H9 (cell line): ENCODE results near the gene EXOC6. TPM values are rescaled to one million over a fixed set of nuclear protein-coding genes. Genes with fewer than 3 reads are reported as not detected.

Experiments used
- DNase-seq: peaks from one replicate; pipeline ENCODE4 v3.0.0-alpha.2; 2017
- H2AFZ ChIP-seq: one replicate; pipeline ENCODE4 v1.6.1; 2013; ENCODE audit warnings: mild to moderate bottlenecking, low read length, control low read depth, moderate library complexity
- H2AK5ac ChIP-seq: 2 replicates; pipeline ENCODE4 v1.6.1; 2013; ENCODE audit warnings: low read length, control low read depth, mixed read lengths; ENCODE audit not compliant: insufficient read length
- H2BK120ac ChIP-seq: one replicate; pipeline ENCODE4 v1.6.1; 2013; ENCODE audit warnings: low read depth, mild to moderate bottlenecking, low read length, control low read depth, inconsistent platforms; ENCODE audit not compliant: poor library complexity, severe bottlenecking
- H2BK12ac ChIP-seq: 2 replicates; pipeline ENCODE4 v1.6.1; 2013; ENCODE audit warnings: low read length, control low read depth, mixed read lengths, low read depth; ENCODE audit not compliant: insufficient read length
- H2BK15ac ChIP-seq: 2 replicates; pipeline ENCODE4 v1.6.1; 2013; ENCODE audit warnings: low read depth, low read length, control low read depth
- H2BK20ac ChIP-seq: one replicate; pipeline ENCODE4 v1.6.1; 2013; ENCODE audit warnings: low read depth, mild to moderate bottlenecking, low read length, control low read depth, inconsistent platforms; ENCODE audit not compliant: poor library complexity, severe bottlenecking
- H2BK5ac ChIP-seq: 2 replicates; pipeline ENCODE4 v1.6.1; 2013; ENCODE audit warnings: low read length, control low read depth, mixed read lengths; ENCODE audit not compliant: insufficient read length
- H3K14ac ChIP-seq: 2 replicates; pipeline ENCODE4 v1.6.1; 2013; ENCODE audit warnings: low read length, control low read depth; ENCODE audit not compliant: insufficient read depth
- H3K18ac ChIP-seq: 2 replicates; pipeline ENCODE4 v1.6.1; 2013; ENCODE audit warnings: low read depth, mild to moderate bottlenecking, mixed read lengths, low read length, control low read depth; ENCODE audit not compliant: insufficient read length
- H3K23ac ChIP-seq: 2 replicates; pipeline ENCODE4 v1.6.1; 2013; ENCODE audit warnings: low read length, control low read depth, mixed read lengths, low read depth; ENCODE audit not compliant: insufficient read length
- H3K23me2 ChIP-seq: 2 replicates; pipeline ENCODE4 v1.6.1; 2013; ENCODE audit warnings: low read depth, mild to moderate bottlenecking, mixed read lengths, low read length, control low read depth; ENCODE audit not compliant: insufficient read length, poor library complexity, severe bottlenecking
- H3K27ac ChIP-seq: 2 replicates; pipeline ENCODE4 v1.5.1; 2013; ENCODE audit warnings: low read length, control low read depth, mixed read lengths, low read depth; ENCODE audit not compliant: insufficient read length
- H3K27me3 ChIP-seq: 2 replicates; pipeline ENCODE4 v1.6.1; 2013; ENCODE audit warnings: low read length, control low read depth, inconsistent platforms; ENCODE audit not compliant: insufficient read depth
- H3K4ac ChIP-seq: 2 replicates; pipeline ENCODE4 v1.6.1; 2013; ENCODE audit warnings: low read depth, mild to moderate bottlenecking, control low read depth, inconsistent platforms, low read length, moderate library complexity
- H3K4me1 ChIP-seq: 2 replicates; pipeline ENCODE4 v1.6.1; 2013; ENCODE audit warnings: low read length, control low read depth, inconsistent platforms; ENCODE audit not compliant: insufficient read depth
- H3K4me2 ChIP-seq: 2 replicates; pipeline ENCODE4 v1.6.1; 2013; ENCODE audit warnings: low read length, control low read depth, mixed read lengths; ENCODE audit not compliant: insufficient read length, insufficient read depth
- H3K56ac ChIP-seq: 2 replicates; pipeline ENCODE4 v1.6.1; 2013; ENCODE audit warnings: low read depth, mild to moderate bottlenecking, mixed read lengths, low read length, control low read depth; ENCODE audit not compliant: insufficient read length
- H3K79me1 ChIP-seq: 2 replicates; pipeline ENCODE4 v1.6.1; 2013; ENCODE audit warnings: low read depth, mild to moderate bottlenecking, moderate library complexity, low read length, control low read depth, inconsistent platforms; ENCODE audit not compliant: insufficient read depth, poor library complexity, severe bottlenecking
- H3K79me2 ChIP-seq: 2 replicates; pipeline ENCODE4 v1.6.1; 2013; ENCODE audit warnings: low read length, control low read depth, inconsistent platforms; ENCODE audit not compliant: insufficient read depth
- H3K9ac ChIP-seq: 2 replicates; pipeline ENCODE4 v1.6.1; 2013; ENCODE audit warnings: low read length, control low read depth, mixed read lengths; ENCODE audit not compliant: insufficient read length; ENCODE audit errors: extremely low read depth
- H3K9me3 ChIP-seq: one replicate; pipeline ENCODE4 v1.6.1; 2013; ENCODE audit warnings: low read depth, low read length, inconsistent platforms; ENCODE audit not compliant: control insufficient read depth
- H3T11ph ChIP-seq: one replicate; pipeline ENCODE4 v1.6.1; 2013; ENCODE audit warnings: mild to moderate bottlenecking, low read length, control low read depth, inconsistent platforms
- H4K20me1 ChIP-seq: one replicate; pipeline ENCODE4 v1.6.1; 2013; ENCODE audit not compliant: control insufficient read depth, insufficient read length, insufficient read depth
- H4K5ac ChIP-seq: 2 replicates; pipeline ENCODE4 v1.6.1; 2013; ENCODE audit warnings: low read depth, mild to moderate bottlenecking, mixed read lengths, low read length, control low read depth; ENCODE audit not compliant: insufficient read length
- H4K8ac ChIP-seq: replicated peaks from 2 replicates; pipeline ENCODE4 v1.6.1; 2013; ENCODE audit warnings: low read length, control low read depth, mixed read lengths, low read depth; ENCODE audit not compliant: insufficient read length
- H4K91ac ChIP-seq: 2 replicates; pipeline ENCODE4 v1.6.1; 2013; ENCODE audit warnings: low read depth, mild to moderate bottlenecking, moderate library complexity, mixed read lengths, low read length, control low read depth; ENCODE audit not compliant: insufficient read length
- H3K27ac Mint-ChIP-seq, 3 experiments: 2 replicates in 2 of 3; 3 replicates in 1 of 3; pipeline ENCODE4 v1.8.0; 2020 to 2021; ENCODE audit warnings: mixed read lengths in 3 of 3, mild to moderate bottlenecking in 1 of 3, moderate library complexity in 1 of 3
- H3K27me3 Mint-ChIP-seq: 2 replicates; pipeline ENCODE4 v1.8.0; 2021; ENCODE audit warnings: low read depth, mild to moderate bottlenecking, moderate library complexity, mixed read lengths
- H3K36me3 Mint-ChIP-seq, 3 experiments: 2 replicates in 2 of 3; 3 replicates in 1 of 3; pipeline ENCODE4 v1.8.0; 2020 to 2021; ENCODE audit warnings: low read depth in 3 of 3, mixed read lengths in 3 of 3; ENCODE audit not compliant: insufficient read depth in 1 of 3
- H3K4me1 Mint-ChIP-seq, 2 experiments: 2 replicates each; pipeline ENCODE4 v1.8.0; 2020; ENCODE audit warnings: mixed read lengths in 2 of 2
- H3K4me3 Mint-ChIP-seq, 2 experiments: 2 replicates in 1 of 2; 3 replicates in 1 of 2; pipeline ENCODE4 v1.8.0; 2020 to 2021; ENCODE audit warnings: mild to moderate bottlenecking in 2 of 2, mixed read lengths in 2 of 2, moderate library complexity in 1 of 2
- H3K9me3 Mint-ChIP-seq, 2 experiments: 2 replicates in 1 of 2; 3 replicates in 1 of 2; pipeline ENCODE4 v1.8.0; 2020; ENCODE audit warnings: mild to moderate bottlenecking in 2 of 2, mixed read lengths in 2 of 2, moderate library complexity in 1 of 2
- WGBS: extraction: QIAGEN DNeasy Blood & Tissue Kit; methylation state at CpG from one replicate; pipeline ENCODE4 v1.1.7; 2013; ENCODE audit warnings: missing lambda C conversion rate, low lambda C conversion rate, mixed read lengths; ENCODE audit not compliant: insufficient read length; ENCODE audit errors: extremely low coverage; 5-methylcytosine and 5-hydroxymethylcytosine counted together
- total RNA-seq: library from RNA; stranded (reverse); gene quantifications from 2 replicates; pipeline ENCODE4 v1.2.1, GENCODE V29; 2021
- TF ChIP-seq, protein P1 (sequence below): fragments of 200-600 bp; sonication (generic); conservative IDR thresholded peaks from 3 replicates; pipeline ENCODE4 v1.8.0; 2021; ENCODE audit warnings: antibody characterized with exemption, mild to moderate bottlenecking

Gene EXOC6
- total RNA-seq, 1 experiment from 2014 or later: 9.0 TPM

GRCh38 chr10:92848037-92848440, 281 bp upstream of the EXOC6 start:
- H2AFZ ChIP-seq: no peak overlapping the region
- no peak overlapping the region for H4K5ac ChIP-seq
- no peaks in the 10 kb centered on the region for H3K36me3 Mint-ChIP-seq
- TF ChIP-seq, protein P1, sequence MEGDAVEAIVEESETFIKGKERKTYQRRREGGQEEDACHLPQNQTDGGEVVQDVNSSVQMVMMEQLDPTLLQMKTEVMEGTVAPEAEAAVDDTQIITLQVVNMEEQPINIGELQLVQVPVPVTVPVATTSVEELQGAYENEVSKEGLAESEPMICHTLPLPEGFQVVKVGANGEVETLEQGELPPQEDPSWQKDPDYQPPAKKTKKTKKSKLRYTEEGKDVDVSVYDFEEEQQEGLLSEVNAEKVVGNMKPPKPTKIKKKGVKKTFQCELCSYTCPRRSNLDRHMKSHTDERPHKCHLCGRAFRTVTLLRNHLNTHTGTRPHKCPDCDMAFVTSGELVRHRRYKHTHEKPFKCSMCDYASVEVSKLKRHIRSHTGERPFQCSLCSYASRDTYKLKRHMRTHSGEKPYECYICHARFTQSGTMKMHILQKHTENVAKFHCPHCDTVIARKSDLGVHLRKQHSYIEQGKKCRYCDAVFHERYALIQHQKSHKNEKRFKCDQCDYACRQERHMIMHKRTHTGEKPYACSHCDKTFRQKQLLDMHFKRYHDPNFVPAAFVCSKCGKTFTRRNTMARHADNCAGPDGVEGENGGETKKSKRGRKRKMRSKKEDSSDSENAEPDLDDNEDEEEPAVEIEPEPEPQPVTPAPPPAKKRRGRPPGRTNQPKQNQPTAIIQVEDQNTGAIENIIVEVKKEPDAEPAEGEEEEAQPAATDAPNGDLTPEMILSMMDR: no peak
- H3K9me3 ChIP-seq: no peaks in the 10 kb centered on the region
- no peak for DNase-seq
- H3K4me3 Mint-ChIP-seq: peak overlapping the region; percentile 70 to 87
- H3K79me2 ChIP-seq: no peaks in the 10 kb centered on the region
- H3K14ac ChIP-seq: no peak overlapping the region
- H3T11ph ChIP-seq: no peak overlapping the region
- H2BK15ac ChIP-seq: no peak overlapping the region
- H3K27ac ChIP-seq: no peak overlapping the region
- no peak overlapping the region for H3K23ac ChIP-seq
- no peaks in the 10 kb centered on the region for H4K20me1 ChIP-seq
- H3K4me1 ChIP-seq: no peaks in the 10 kb centered on the region
- no peak overlapping the region for H2AK5ac ChIP-seq
- H3K27me3 Mint-ChIP-seq: peaks cover 63% of the 10 kb centered on the region
- H3K9me3 Mint-ChIP-seq: peaks cover 5% of the 10 kb centered on the region in 2 experiments; a peak in 3 of 5 replicates
- no peak overlapping the region for H4K91ac ChIP-seq
- H2BK5ac ChIP-seq: no peak overlapping the region
- peaks cover 7% of the 10 kb centered on the region for H3K23me2 ChIP-seq
- H3K4ac ChIP-seq: no peak overlapping the region
- H3K4me2 ChIP-seq: peak overlapping the region; percentile 92
- peaks cover 13 to 16% of the 10 kb centered on the region in 2 experiments for H3K4me1 Mint-ChIP-seq
- no peak overlapping the region for H3K18ac ChIP-seq
- H3K79me1 ChIP-seq: no peaks in the 10 kb centered on the region
- H3K27me3 ChIP-seq: peaks cover 8% of the 10 kb centered on the region; the same call in 1 of the 2 replicates
- no peak overlapping the region for H3K56ac ChIP-seq
- H2BK12ac ChIP-seq: no peak overlapping the region
- H2BK20ac ChIP-seq: no peak overlapping the region
- no peak overlapping the region for H3K9ac ChIP-seq
- no peak overlapping the region for H4K8ac ChIP-seq
- WGBS: no CpG with 5 or more reads among the region's 32 CpGs
- H2BK120ac ChIP-seq: no peak overlapping the region
- H3K27ac Mint-ChIP-seq: peak overlapping the region in 1 of 3 experiments; percentile 78; a peak in 2 of 7 replicates
